Measurements from ENCODE around the gene KSR2.

Gene KSR2

DNA sequence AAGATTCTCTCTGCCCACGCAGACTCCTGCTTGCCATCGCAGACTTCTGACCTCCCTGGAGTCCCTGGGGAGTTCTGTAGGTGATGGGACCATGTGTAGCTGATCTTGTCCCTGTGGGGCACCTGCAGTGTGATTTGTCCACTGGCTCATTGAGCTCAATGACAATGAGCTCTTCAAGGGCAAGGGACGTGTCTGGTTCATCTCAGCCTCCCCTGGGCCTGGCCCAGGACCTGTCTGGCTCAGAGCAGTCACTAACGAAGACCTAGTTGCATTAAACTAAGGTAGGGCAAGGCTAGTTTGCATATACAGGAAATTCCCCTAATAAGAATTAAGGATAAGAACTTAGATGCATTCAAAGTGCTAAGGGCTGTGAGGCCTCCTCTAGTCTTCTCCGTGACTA, 361.8 kb downstream of the KSR2 start:
- DNase-seq: no peak
- no peak overlapping the region for H3K4me3 ChIP-seq
- TF ChIP-seq, protein P1, sequence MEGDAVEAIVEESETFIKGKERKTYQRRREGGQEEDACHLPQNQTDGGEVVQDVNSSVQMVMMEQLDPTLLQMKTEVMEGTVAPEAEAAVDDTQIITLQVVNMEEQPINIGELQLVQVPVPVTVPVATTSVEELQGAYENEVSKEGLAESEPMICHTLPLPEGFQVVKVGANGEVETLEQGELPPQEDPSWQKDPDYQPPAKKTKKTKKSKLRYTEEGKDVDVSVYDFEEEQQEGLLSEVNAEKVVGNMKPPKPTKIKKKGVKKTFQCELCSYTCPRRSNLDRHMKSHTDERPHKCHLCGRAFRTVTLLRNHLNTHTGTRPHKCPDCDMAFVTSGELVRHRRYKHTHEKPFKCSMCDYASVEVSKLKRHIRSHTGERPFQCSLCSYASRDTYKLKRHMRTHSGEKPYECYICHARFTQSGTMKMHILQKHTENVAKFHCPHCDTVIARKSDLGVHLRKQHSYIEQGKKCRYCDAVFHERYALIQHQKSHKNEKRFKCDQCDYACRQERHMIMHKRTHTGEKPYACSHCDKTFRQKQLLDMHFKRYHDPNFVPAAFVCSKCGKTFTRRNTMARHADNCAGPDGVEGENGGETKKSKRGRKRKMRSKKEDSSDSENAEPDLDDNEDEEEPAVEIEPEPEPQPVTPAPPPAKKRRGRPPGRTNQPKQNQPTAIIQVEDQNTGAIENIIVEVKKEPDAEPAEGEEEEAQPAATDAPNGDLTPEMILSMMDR (IDR thresholded peaks at IDR 0.05): no peak
- no peak overlapping the region for H3K27ac ChIP-seq
- H3K27me3 ChIP-seq: peaks cover 0 to 3% of the 10 kb centered on the region in 2 donors
- H3K36me3 ChIP-seq: no peaks in the 10 kb centered on the region
- H3K9me3 ChIP-seq: no peaks in the 10 kb centered on the region
- H3K4me1 ChIP-seq: no peaks in the 10 kb centered on the region
- intact Hi-C loops (cut with DNase I; ENCODE audit: low total_unique reads): no loop called here

DNA sequence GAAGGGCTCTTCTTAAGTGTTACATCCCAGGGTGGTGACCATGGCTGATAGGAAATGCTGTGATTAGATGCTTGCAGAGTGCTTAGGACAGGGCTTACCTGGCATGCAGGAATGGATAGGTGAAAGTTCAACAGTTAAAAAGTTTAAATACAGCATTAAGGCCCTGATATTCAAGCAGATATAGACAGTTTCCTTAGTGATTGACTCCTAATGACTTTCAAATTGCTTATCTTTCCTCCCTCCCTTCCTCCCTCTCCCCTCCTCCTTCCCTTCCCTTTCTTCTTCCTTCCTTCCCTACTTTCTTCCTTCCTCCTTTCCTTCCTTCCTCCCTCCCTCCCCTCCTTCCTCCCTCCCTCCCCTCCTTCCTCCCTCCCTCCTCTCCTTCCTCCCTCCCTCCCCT, 362.8 kb downstream of the KSR2 start:
- intact Hi-C loops (cut with DNase I; ENCODE audit: low total_unique reads): no loop called here
- no peaks in the 10 kb centered on the region for H3K36me3 ChIP-seq
- TF ChIP-seq, protein P1 (IDR thresholded peaks at IDR 0.05): no peak

DNA sequence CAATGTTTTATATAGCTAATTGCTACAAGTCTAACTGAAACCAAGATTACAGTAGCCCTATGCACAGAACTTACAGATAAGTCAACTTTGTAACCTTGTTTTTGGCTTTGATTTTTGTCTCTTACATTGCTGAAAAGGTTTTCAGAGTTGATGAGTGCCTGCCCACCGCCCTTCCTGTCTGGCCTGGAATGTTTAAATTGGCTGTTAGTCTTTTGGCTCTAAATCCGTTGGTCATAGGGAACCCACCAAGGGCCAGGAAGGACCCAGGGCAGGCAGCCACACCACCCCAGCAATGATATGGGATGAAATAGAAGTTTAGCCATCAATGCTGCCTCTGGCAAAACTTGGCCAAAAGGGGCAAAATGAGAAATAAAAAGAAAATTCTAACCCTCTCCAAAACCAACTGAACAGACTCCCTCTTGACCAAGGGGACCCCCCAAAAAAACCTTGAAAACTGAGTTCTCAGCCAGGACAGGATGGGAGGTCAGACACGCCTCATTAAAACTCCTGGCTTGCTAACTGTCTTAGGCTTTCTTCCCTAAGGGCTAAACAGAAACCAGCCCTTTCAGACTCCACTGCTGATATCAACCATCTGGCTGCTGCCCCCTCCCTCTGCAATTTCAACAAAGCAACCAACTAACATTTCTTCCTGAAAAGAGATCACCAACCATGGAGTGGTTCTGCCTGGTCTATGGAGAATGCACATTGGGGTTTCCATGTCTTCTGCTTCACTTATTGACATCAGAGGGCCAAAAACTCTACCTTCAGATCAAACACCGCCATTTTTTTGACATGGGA, 365.3 kb downstream of the KSR2 start:
- TF ChIP-seq, protein P1 (IDR thresholded peaks at IDR 0.05): no peak
- H3K27me3 ChIP-seq: peaks cover 0 to 3% of the 10 kb centered on the region in 2 donors
- H3K4me3 ChIP-seq: no peak overlapping the region
- H3K36me3 ChIP-seq: no peaks in the 10 kb centered on the region
- no peaks in the 10 kb centered on the region for H3K9me3 ChIP-seq
- no peaks in the 10 kb centered on the region for H3K4me1 ChIP-seq
- H3K27ac ChIP-seq: no peak overlapping the region
- intact Hi-C loops (cut with DNase I; ENCODE audit: low total_unique reads): no loop called here
- DNase-seq: no peak

More for the DNA sequence above, 362.8 kb downstream of the KSR2 start:
- Histone ChIP-seq H3K27me3 (peaks cover 0 to 3% of the 10 kb centered on the region in 2 donors), H3K9me3 (no peaks in the 10 kb centered on the region), H3K4me3 (no peak overlapping the region), H3K4me1 (no peaks in the 10 kb centered on the region), H3K27ac (no peak overlapping the region)
- DNase-seq: no peak

DNA sequence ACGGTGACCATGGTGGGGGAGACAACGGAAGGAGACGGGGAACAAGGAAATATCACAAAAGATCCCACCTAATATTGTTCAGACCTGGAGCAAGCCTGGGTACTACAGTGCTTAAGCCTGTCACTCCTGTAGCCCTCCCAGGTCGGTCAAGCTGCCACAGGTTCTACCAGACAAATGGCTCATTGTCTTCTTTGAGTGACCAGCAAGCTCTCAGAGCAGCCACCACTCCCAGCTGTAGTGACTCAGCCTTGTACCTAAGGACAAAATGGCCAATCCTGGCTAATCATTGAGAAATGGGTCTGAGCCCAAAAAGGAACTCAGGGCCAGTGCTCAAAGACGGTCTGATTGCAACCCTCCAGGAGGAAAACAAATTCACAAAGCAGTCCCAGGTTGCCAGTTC, 368.9 kb downstream of the KSR2 start:
- H3K4me3 ChIP-seq: no peak overlapping the region
- H3K27me3 ChIP-seq: no peaks in the 10 kb centered on the region
- no peak for DNase-seq
- TF ChIP-seq, protein P1 (IDR thresholded peaks at IDR 0.05): no peak
- intact Hi-C loops (cut with DNase I; ENCODE audit: low total_unique reads): no loop called here
- H3K9me3 ChIP-seq: no peaks in the 10 kb centered on the region
- H3K27ac ChIP-seq: no peak overlapping the region
- no peaks in the 10 kb centered on the region for H3K4me1 ChIP-seq
- H3K36me3 ChIP-seq: no peaks in the 10 kb centered on the region

DNA sequence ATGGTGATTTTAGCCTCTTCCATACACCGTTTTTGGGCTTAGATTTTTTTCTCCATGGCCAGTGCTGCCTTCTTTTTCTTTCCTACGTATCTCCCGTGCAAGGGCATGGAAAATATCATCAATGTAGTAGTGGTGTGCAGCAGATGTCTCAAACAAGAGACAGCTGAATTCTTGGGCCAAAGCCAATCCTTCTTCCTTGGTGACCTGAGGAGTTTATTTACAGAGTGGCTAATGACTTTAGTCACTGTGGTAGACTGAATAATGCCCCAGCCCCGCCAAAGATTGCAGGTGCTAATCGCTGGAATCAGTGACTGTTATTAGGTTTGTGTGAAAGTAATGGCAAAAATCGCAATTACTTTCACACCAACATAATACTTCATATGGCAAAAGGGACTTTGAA, 371.8 kb downstream of the KSR2 start:
- no peaks in the 10 kb centered on the region for H3K27me3 ChIP-seq
- no peak overlapping the region for H3K4me3 ChIP-seq
- H3K36me3 ChIP-seq: no peaks in the 10 kb centered on the region
- no peaks in the 10 kb centered on the region for H3K4me1 ChIP-seq
- H3K27ac ChIP-seq: no peak overlapping the region
- intact Hi-C loops (cut with DNase I; ENCODE audit: low total_unique reads): no loop called here
- TF ChIP-seq, protein P1 (IDR thresholded peaks at IDR 0.05): no peak
- no peak for DNase-seq
- H3K9me3 ChIP-seq: no peaks in the 10 kb centered on the region
